Measurements from ENCODE around the gene LRMDA.

The LRMDA gene

GRCh38 chr10:75911426-75911825 is 480.0 kb downstream of the LRMDA start:
- no peaks in the 10 kb centered on the region for H3K36me3 ChIP-seq (ENCODE audit: control insufficient read depth, insufficient read depth, low read length)
- no peaks in the 10 kb centered on the region for H3K9me3 ChIP-seq (ENCODE audit: control insufficient read depth, low read length)
- H3K27ac ChIP-seq, result no peak overlapping the region
- no peaks in the 10 kb centered on the region for H3K27me3 ChIP-seq (ENCODE audit: control insufficient read depth, insufficient read depth, low read length)
- no peak overlapping the region for H3K4me3 ChIP-seq (ENCODE audit: low read depth, low read length)
- no peak overlapping the region for H3K4me2 ChIP-seq (ENCODE audit: low read length)
- H3K9ac ChIP-seq, result no peak overlapping the region
- no peaks in the 10 kb centered on the region for H3K4me1 ChIP-seq
- H3K79me2 ChIP-seq, result no peaks in the 10 kb centered on the region
- TF ChIP-seq CTCF (IDR thresholded peaks at IDR 0.05), result no peak
- H2AFZ ChIP-seq, result no peak overlapping the region

GRCh38 chr10:75916906-75917305 is 485.5 kb downstream of the LRMDA start:
- H3K27me3 ChIP-seq (ENCODE audit: control insufficient read depth, insufficient read depth, low read length), result no peaks in the 10 kb centered on the region
- no peak overlapping the region for H3K9ac ChIP-seq
- H3K4me1 ChIP-seq, result peaks cover 15% of the 10 kb centered on the region
- no peak for TF ChIP-seq CTCF (IDR thresholded peaks at IDR 0.05)
- no peak overlapping the region for H2AFZ ChIP-seq
- no peaks in the 10 kb centered on the region for H3K79me2 ChIP-seq
- H3K36me3 ChIP-seq (ENCODE audit: control insufficient read depth, insufficient read depth, low read length), result no peaks in the 10 kb centered on the region
- H3K27ac ChIP-seq, result no peak overlapping the region
- no peak overlapping the region for H3K4me2 ChIP-seq (ENCODE audit: low read length)
- no peaks in the 10 kb centered on the region for H3K9me3 ChIP-seq (ENCODE audit: control insufficient read depth, low read length)
- no peak overlapping the region for H3K4me3 ChIP-seq (ENCODE audit: low read depth, low read length)

DNA sequence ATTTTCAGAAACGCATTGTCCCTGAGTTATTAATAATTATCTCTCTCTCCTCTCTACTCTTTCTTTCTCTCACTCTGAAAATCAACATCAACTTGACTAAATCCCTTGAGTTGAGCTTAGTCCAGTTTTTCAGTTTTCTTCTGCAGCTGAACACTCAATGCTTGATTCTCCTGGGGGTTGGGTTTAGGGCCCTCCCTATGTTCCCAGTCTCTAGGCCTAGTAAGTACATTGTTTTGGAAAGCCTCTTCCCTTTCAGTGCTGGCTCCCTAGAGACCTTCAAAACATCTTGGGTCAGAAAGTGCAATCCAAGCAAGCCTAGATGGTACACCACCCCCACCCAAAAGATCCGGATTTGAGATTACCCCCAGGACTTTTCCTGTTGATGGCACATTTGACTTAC is 488.5 kb downstream of the LRMDA start:
- Histone ChIP-seq H3K9ac (no peak overlapping the region), H3K4me1 (peaks cover 15% of the 10 kb centered on the region), H3K79me2 (no peaks in the 10 kb centered on the region), H3K27ac (no peak overlapping the region), H3K4me3 (ENCODE audit: low read depth, low read length) (no peak overlapping the region), H3K9me3 (ENCODE audit: control insufficient read depth, low read length) (no peaks in the 10 kb centered on the region), H3K36me3 (ENCODE audit: control insufficient read depth, insufficient read depth, low read length) (no peaks in the 10 kb centered on the region), H3K27me3 (ENCODE audit: control insufficient read depth, insufficient read depth, low read length) (no peaks in the 10 kb centered on the region), H3K4me2 (ENCODE audit: low read length) (peak overlapping the region; percentile 27), H2AFZ (no peak overlapping the region)
- no peak for TF ChIP-seq CTCF (IDR thresholded peaks at IDR 0.05)

DNA sequence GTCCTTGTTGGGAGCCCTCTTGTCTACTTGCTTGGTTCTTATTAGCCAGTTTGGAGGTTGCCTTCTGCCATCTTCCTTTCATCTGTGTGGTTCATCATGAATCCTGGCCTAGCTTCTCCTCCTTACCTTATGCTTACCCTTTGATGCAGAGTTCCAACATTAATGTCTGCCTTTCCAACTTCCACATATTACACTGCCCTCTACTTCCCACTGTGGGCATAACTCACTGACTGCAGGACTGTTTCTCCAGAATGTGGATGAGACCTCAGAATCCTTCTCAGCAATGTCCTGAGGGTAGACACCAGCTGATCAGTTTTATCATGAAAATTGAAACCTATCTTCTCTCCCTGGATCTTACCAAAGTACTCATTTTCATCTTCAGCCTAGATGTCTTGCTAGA is 491.0 kb downstream of the LRMDA start:
- H3K9ac ChIP-seq, result no peak overlapping the region
- no peaks in the 10 kb centered on the region for H3K9me3 ChIP-seq (ENCODE audit: control insufficient read depth, low read length)
- H3K4me1 ChIP-seq, result peaks cover 15% of the 10 kb centered on the region
- H3K4me2 ChIP-seq (ENCODE audit: low read length), result no peak overlapping the region
- TF ChIP-seq CTCF (IDR thresholded peaks at IDR 0.05), result no peak
- no peak overlapping the region for H3K27ac ChIP-seq
- no peak overlapping the region for H2AFZ ChIP-seq
- no peaks in the 10 kb centered on the region for H3K27me3 ChIP-seq (ENCODE audit: control insufficient read depth, insufficient read depth, low read length)
- H3K36me3 ChIP-seq (ENCODE audit: control insufficient read depth, insufficient read depth, low read length), result no peaks in the 10 kb centered on the region
- H3K4me3 ChIP-seq (ENCODE audit: low read depth, low read length), result no peak overlapping the region
- no peaks in the 10 kb centered on the region for H3K79me2 ChIP-seq

DNA sequence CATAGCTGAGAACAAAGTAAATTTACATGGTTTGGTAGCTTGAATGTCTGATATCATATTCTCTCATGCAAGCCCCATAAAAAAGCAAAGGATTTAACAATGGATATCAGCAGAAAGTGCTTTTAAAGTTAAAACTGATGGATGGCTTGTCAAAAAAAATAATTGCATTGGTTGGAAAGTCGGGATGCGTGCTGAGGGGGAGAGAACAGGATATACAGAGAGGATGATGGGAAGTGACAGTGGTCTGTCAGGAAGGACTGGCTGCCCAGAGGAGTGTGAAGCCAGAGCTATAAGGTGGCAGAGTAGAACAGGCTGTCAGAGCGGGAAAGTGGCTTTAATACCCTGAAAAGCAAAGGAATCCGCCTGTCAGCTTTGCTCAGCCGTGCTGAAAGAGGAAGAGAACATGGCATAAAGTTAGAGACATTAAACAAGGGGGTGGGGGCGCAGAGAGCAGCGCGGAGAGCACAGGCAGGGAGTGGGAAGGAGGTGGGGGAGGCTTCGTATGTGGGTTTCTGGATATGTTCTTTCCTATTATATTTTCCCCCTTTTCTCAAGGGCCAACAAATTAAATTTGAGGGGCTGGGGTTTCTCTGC is 493.0 kb downstream of the LRMDA start:
- no peak for TF ChIP-seq CTCF (IDR thresholded peaks at IDR 0.05)
- Histone ChIP-seq H3K27ac (no peak overlapping the region), H3K4me2 (ENCODE audit: low read length) (no peak overlapping the region), H3K27me3 (ENCODE audit: control insufficient read depth, insufficient read depth, low read length) (no peaks in the 10 kb centered on the region), H3K79me2 (no peaks in the 10 kb centered on the region), H3K4me1 (peaks cover 10% of the 10 kb centered on the region), H2AFZ (no peak overlapping the region), H3K9ac (no peak overlapping the region), H3K9me3 (ENCODE audit: control insufficient read depth, low read length) (no peaks in the 10 kb centered on the region), H3K4me3 (ENCODE audit: low read depth, low read length) (no peak overlapping the region), H3K36me3 (ENCODE audit: control insufficient read depth, insufficient read depth, low read length) (no peaks in the 10 kb centered on the region)

All from parathyroid adenoma (tissue), 2 donors.